Astrocyte (in vitro differentiated cells and primary cell): ENCODE data around the gene ZNF438.

Experiments
- EZH2 ChIP-seq: IDR thresholded peaks from 2 replicates; pipeline ENCODE4 v1.6.1; 2012; ENCODE audit warnings: mild to moderate bottlenecking, low read length, inconsistent platforms; ENCODE audit not compliant: insufficient read depth
- TF ChIP-seq, protein P1 (sequence below): IDR thresholded peaks from 2 replicates; pipeline ENCODE4 v1.5.1; 2011; ENCODE audit warnings: low read depth, mild to moderate bottlenecking, inconsistent platforms, low read length, moderate library complexity; ENCODE audit not compliant: insufficient read depth

- TF ChIP-seq, protein P1, sequence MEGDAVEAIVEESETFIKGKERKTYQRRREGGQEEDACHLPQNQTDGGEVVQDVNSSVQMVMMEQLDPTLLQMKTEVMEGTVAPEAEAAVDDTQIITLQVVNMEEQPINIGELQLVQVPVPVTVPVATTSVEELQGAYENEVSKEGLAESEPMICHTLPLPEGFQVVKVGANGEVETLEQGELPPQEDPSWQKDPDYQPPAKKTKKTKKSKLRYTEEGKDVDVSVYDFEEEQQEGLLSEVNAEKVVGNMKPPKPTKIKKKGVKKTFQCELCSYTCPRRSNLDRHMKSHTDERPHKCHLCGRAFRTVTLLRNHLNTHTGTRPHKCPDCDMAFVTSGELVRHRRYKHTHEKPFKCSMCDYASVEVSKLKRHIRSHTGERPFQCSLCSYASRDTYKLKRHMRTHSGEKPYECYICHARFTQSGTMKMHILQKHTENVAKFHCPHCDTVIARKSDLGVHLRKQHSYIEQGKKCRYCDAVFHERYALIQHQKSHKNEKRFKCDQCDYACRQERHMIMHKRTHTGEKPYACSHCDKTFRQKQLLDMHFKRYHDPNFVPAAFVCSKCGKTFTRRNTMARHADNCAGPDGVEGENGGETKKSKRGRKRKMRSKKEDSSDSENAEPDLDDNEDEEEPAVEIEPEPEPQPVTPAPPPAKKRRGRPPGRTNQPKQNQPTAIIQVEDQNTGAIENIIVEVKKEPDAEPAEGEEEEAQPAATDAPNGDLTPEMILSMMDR: no peak
- no peak for TF ChIP-seq EZH2
These were observed 91.9 kb downstream of the ZNF438 start for GRCh38 chr10:30939643-30940251.
